Retinal pigment epithelial cell (primary cell): ENCODE data around the gene NOP10.

Experiments
- DNase-seq: peaks from one replicate; pipeline ENCODE4 v3.0.0-alpha.2; 2010; ENCODE audit warnings: low read depth
- H3K4me3 ChIP-seq: 2 replicates; pipeline ENCODE4 v1.5.1; 2011; ENCODE audit warnings: mild to moderate bottlenecking, low read length, control low read depth, moderate library complexity
- TF ChIP-seq, protein P1 (sequence below): conservative IDR thresholded peaks from 2 replicates; pipeline ENCODE4 v1.5.1; 2011; ENCODE audit warnings: low read depth, low read length, control low read depth, inconsistent platforms

NOP10 gene

GRCh38 chr15:34335176-34336032 is 7.5 kb downstream of the NOP10 start:
- DNase-seq: no peak

DNA sequence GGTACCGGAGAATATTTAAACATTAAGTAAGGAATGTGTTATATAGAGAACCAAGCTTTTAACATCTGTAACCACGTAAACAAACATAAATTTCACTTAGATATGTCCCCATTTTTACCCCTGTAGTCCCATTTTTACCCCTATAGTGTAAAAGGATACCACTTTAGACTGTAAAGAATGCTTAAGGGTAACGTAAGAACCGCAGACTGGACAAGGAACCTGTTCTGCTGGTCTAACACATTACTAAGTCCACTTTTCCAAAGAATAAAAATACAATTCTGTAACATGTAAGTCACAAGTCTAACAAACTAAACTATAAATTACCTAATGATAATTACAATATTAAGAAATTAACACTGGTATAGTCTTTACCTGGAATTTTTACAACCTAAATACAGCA is 8.3 kb downstream of the NOP10 start:
- TF ChIP-seq, protein P1, sequence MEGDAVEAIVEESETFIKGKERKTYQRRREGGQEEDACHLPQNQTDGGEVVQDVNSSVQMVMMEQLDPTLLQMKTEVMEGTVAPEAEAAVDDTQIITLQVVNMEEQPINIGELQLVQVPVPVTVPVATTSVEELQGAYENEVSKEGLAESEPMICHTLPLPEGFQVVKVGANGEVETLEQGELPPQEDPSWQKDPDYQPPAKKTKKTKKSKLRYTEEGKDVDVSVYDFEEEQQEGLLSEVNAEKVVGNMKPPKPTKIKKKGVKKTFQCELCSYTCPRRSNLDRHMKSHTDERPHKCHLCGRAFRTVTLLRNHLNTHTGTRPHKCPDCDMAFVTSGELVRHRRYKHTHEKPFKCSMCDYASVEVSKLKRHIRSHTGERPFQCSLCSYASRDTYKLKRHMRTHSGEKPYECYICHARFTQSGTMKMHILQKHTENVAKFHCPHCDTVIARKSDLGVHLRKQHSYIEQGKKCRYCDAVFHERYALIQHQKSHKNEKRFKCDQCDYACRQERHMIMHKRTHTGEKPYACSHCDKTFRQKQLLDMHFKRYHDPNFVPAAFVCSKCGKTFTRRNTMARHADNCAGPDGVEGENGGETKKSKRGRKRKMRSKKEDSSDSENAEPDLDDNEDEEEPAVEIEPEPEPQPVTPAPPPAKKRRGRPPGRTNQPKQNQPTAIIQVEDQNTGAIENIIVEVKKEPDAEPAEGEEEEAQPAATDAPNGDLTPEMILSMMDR: no peak
- H3K4me3 ChIP-seq: no peak overlapping the region
- DNase-seq: no peak

More at GRCh38 chr15:34335176-34336032, 7.5 kb downstream of the NOP10 start:
- H3K4me3 ChIP-seq: no peak overlapping the region
- TF ChIP-seq, protein P1: no peak

DNA sequence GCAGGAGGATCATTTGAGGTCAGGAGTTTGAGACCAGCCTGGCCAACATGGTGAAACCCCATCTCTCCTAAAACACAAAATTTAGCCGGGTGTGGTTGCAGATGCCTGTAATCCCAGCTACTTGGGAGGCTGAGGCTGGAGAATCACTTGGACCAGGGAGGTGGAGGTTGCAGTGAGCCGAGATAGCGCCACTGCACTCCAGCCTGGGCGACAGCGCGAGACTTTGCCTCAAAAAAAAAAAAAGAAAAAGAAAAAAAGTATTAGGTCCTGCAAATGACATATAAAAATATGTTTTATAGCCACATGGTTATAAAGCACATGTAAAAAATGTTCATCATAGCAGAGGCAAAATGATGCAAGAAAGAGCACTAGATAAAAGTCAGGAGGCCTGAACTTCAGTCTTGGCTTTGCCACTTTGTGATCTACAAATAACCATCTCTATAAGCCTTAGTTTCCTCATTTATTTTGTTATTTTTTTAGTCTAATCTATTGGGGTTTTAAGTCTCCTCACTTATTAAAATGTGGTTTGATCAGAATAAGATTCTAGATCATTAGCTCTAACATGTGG is 10.3 kb downstream of the NOP10 start:
- H3K4me3 ChIP-seq: no peak overlapping the region
- no peak for DNase-seq
- TF ChIP-seq, protein P1: no peak

- no peak for DNase-seq
- TF ChIP-seq, protein P1: no peak
- H3K4me3 ChIP-seq: no peak overlapping the region
These were observed 11.1 kb downstream of the NOP10 start for GRCh38 chr15:34331809-34332208.

DNA sequence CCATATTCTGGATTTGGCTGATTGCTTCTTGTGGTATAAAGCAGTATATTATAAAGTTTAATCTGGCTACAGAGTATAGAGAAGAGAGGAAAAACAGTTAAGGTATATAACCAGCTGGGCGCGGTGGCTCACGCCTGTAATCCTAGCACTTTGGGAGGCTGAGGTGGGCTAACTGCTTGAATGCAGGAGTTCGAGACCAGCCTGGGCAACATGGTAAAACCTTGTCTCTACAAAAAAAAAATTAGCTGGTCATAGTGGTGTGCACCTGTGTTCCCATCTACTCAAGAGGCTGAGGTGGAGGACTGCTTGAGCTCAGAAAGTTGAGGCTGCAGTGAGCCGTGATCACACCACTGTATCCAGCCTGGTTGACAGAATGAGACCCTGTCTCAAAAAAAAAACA is 12.7 kb downstream of the NOP10 start:
- no peak for DNase-seq
- H3K4me3 ChIP-seq: no peak overlapping the region
- TF ChIP-seq, protein P1: no peak

DNA sequence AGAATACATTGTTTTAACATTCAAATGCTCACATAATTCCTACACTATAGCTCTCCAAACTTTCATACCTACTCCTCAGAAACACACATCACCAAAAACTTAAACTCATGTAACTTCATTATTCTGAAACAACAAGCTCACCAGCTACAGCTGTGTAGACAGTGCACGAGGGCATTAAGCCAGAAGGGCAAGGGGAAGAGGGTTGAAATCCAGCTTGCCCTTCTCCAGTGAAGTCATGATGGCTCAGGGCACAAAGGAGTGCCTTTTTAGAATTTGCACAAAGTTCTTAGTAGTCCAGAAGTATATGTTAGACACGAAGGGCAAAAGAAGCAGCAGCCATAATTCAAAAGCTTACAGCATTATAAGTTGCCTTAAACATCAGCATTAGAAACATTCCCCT is 13.9 kb downstream of the NOP10 start:
- TF ChIP-seq, protein P1: no peak
- H3K4me3 ChIP-seq: no peak overlapping the region
- no peak for DNase-seq

- no peak overlapping the region for H3K4me3 ChIP-seq
- TF ChIP-seq, protein P1: no peak
- no peak for DNase-seq
These were observed 15.0 kb downstream of the NOP10 start for GRCh38 chr15:34327906-34328305.
